Measurements from ENCODE around the gene AHCTF1. TPM values are rescaled to one million over a fixed set of nuclear protein-coding genes. Genes with fewer than 3 reads are reported as not detected.

AHCTF1 gene
- total and polyA plus RNA-seq, 2 donors (not counting 3 experiments of a cell fraction or from before 2014, with no cell fraction given), result 5.5 to 32.1 TPM

DNA sequence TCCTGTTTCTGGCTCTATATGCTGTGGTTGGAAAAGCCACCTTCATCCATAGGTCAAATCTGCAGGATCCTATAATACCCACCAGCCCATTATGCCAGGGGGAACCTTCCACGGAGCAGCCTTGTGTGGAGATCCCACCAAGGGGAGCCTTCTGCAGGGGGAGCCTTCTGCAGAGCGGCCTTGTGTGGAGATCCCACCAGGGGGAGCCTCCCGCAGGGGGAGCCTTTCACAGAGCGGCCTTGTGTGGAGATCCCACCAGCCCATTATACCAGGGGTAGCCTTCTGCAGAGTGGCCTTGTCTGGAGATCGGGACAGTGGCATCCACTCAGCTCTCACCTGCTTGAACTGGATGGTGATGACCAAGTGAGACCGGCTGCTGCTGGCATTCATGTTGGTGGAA is 122.3 kb downstream of the AHCTF1 start:
- no peak overlapping the region for H2AFZ ChIP-seq (ENCODE audit: low read depth, low read length)
- peaks cover 2% of the 10 kb centered on the region in 2 experiments for H3K27me3 ChIP-seq (ENCODE audit: control insufficient read depth in 2 of 2, insufficient read depth in 2 of 2, low read length in 2 of 2)
- no peak overlapping the region for H3K27ac ChIP-seq (ENCODE audit: insufficient read depth, low read depth, low read length)
- no peak overlapping the region for H3K9ac ChIP-seq (replicated peaks; ENCODE audit: extremely low read depth, insufficient read depth, low read length)
- H3K9me3 ChIP-seq (replicated peaks; ENCODE audit: control insufficient read depth, insufficient read depth, low read length), result no peaks in the 10 kb centered on the region
- no peak for TF ChIP-seq POLR2AphosphoS5 (IDR thresholded peaks at IDR 0.05; ENCODE audit: insufficient read depth, low read depth, low read length)
- TF ChIP-seq, protein P1, sequence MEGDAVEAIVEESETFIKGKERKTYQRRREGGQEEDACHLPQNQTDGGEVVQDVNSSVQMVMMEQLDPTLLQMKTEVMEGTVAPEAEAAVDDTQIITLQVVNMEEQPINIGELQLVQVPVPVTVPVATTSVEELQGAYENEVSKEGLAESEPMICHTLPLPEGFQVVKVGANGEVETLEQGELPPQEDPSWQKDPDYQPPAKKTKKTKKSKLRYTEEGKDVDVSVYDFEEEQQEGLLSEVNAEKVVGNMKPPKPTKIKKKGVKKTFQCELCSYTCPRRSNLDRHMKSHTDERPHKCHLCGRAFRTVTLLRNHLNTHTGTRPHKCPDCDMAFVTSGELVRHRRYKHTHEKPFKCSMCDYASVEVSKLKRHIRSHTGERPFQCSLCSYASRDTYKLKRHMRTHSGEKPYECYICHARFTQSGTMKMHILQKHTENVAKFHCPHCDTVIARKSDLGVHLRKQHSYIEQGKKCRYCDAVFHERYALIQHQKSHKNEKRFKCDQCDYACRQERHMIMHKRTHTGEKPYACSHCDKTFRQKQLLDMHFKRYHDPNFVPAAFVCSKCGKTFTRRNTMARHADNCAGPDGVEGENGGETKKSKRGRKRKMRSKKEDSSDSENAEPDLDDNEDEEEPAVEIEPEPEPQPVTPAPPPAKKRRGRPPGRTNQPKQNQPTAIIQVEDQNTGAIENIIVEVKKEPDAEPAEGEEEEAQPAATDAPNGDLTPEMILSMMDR (IDR thresholded peaks at IDR 0.05; ENCODE audit: extremely low read depth in 1 of 2, insufficient read depth in 1 of 2, low read depth in 1 of 2, low read length in 2 of 2), result peak in 1 of 2 donors; percentile 16
- dilution Hi-C loops (cut with MboI; ENCODE audit: extremely low pct_ligation_motif_present, low sequenced_read_pairs) (no loop called here), intact Hi-C loops (cut with micrococcal nuclease) (loop anchor here (1.0 kb wide), 1 partner anchor 162 kb away; no protein-coding TSS in a partner anchor)
- H3K79me2 ChIP-seq (ENCODE audit: control insufficient read depth, insufficient read depth, low read length), result no peaks in the 10 kb centered on the region
- CTCF ChIA-PET, result interaction anchor here (1.8 kb wide), 1 partner anchor 162 kb away, joined by 5 read pairs; no protein-coding TSS in a partner anchor
- no peak overlapping the region for H3K4me3 ChIP-seq (replicated peaks in 1 of 3; ENCODE audit: insufficient read depth in 1 of 3, low read depth in 1 of 3, low read length in 3 of 3)
- DNase-seq (ENCODE audit: low read depth, low spot score) (no peak), FAIRE-seq (no peak)
- no peak overlapping the region for H3K4me2 ChIP-seq (ENCODE audit: insufficient read depth, low read length)
- BruUV-seq (replicated peaks), result no TSS peak
- no peaks in the 10 kb centered on the region for H3K9me1 ChIP-seq (replicated peaks; ENCODE audit: control insufficient read depth, extremely low read depth, insufficient read depth, low read length)
- POLR2A ChIA-PET, result no interaction called here
- no peaks in the 10 kb centered on the region for H3K36me3 ChIP-seq (ENCODE audit: control insufficient read depth in 2 of 2, extremely low read depth in 1 of 2, insufficient read depth in 2 of 2, low read length in 2 of 2)
- H4K20me1 ChIP-seq (replicated peaks; ENCODE audit: control insufficient read depth, extremely low read depth, insufficient read depth, low read length), result no peaks in the 10 kb centered on the region
- H3K4me1 ChIP-seq (ENCODE audit: control insufficient read depth, extremely low read depth, insufficient read depth, low read length), result no peaks in the 10 kb centered on the region

DNA sequence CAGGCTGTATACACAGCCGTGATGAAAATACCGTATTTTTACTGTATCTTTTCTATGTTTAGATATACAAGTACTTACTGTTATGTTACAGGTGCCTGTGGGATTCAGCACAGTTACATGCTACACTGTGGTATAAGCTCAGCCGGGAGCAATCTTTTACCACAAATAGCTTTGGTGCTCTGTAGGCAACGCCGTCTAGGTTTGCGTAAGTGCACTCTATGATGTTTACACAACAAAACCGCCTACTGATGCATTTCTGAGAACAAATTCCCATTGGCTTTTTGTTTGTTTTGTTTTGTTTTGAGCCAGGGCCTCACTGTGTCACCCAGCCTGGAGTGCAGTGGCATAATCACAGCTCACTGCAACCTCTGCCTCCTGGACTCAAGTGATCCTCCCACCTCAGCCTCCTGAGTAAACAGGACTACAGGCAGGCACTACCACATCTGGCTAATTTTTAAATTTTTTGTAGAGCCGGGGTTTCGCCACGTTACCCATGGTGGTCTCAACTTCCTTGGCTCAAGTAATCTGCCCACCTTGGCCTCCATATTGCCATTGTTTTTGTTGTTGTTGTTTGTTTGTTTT is 126.5 kb downstream of the AHCTF1 start:
- H3K9me3 ChIP-seq (replicated peaks; ENCODE audit: control insufficient read depth, insufficient read depth, low read length), result no peaks in the 10 kb centered on the region
- H2AFZ ChIP-seq (ENCODE audit: low read depth, low read length), result no peak overlapping the region
- CTCF ChIA-PET, result no interaction called here
- H3K36me3 ChIP-seq (ENCODE audit: control insufficient read depth in 2 of 2, extremely low read depth in 1 of 2, insufficient read depth in 2 of 2, low read length in 2 of 2), result no peaks in the 10 kb centered on the region
- dilution Hi-C loops (cut with MboI; ENCODE audit: extremely low pct_ligation_motif_present, low sequenced_read_pairs) (no loop called here), intact Hi-C loops (cut with micrococcal nuclease) (no loop called here)
- H3K9me1 ChIP-seq (replicated peaks; ENCODE audit: control insufficient read depth, extremely low read depth, insufficient read depth, low read length), result no peaks in the 10 kb centered on the region
- BruUV-seq (replicated peaks), result no TSS peak
- H3K9ac ChIP-seq (replicated peaks; ENCODE audit: extremely low read depth, insufficient read depth, low read length), result no peak overlapping the region
- no peaks in the 10 kb centered on the region for H4K20me1 ChIP-seq (replicated peaks; ENCODE audit: control insufficient read depth, extremely low read depth, insufficient read depth, low read length)
- DNase-seq (ENCODE audit: low read depth, low spot score) (no peak), FAIRE-seq (no peak)
- peaks cover 2% of the 10 kb centered on the region in 2 experiments for H3K27me3 ChIP-seq (ENCODE audit: control insufficient read depth in 2 of 2, insufficient read depth in 2 of 2, low read length in 2 of 2)
- no peaks in the 10 kb centered on the region for H3K79me2 ChIP-seq (ENCODE audit: control insufficient read depth, insufficient read depth, low read length)
- H3K4me3 ChIP-seq (replicated peaks in 1 of 3; ENCODE audit: insufficient read depth in 1 of 3, low read depth in 1 of 3, low read length in 3 of 3), result no peak overlapping the region
- no peak overlapping the region for H3K27ac ChIP-seq (ENCODE audit: insufficient read depth, low read depth, low read length)
- TF ChIP-seq POLR2AphosphoS5 (IDR thresholded peaks at IDR 0.05; ENCODE audit: insufficient read depth, low read depth, low read length), result no peak
- no peak for TF ChIP-seq GATA2 (IDR thresholded peaks at IDR 0.05; ENCODE audit: insufficient read depth, insufficient read length, low read depth, low read length)
- no peak for TF ChIP-seq JUN (IDR thresholded peaks at IDR 0.05; ENCODE audit: borderline replicate concordance, insufficient read depth, insufficient read length, low read depth)
- TF ChIP-seq EZH2 (IDR thresholded peaks at IDR 0.05; ENCODE audit: borderline replicate concordance, low read depth, low read length, severe bottlenecking), result no peak
- TF ChIP-seq FOS (IDR thresholded peaks at IDR 0.05; ENCODE audit: borderline replicate concordance, insufficient read depth, low read length), result no peak
- TF ChIP-seq, protein P2, sequence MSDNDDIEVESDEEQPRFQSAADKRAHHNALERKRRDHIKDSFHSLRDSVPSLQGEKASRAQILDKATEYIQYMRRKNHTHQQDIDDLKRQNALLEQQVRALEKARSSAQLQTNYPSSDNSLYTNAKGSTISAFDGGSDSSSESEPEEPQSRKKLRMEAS (IDR thresholded peaks at IDR 0.05; ENCODE audit: insufficient read depth, insufficient read length), result no peak
- no peak for TF ChIP-seq POLR2A (IDR thresholded peaks at IDR 0.05; ENCODE audit: low read depth, low read length)
- TF ChIP-seq MYC (IDR thresholded peaks at IDR 0.05; ENCODE audit: low read depth, low read length), result no peak
- TF ChIP-seq, protein P1 (IDR thresholded peaks at IDR 0.05; ENCODE audit: extremely low read depth in 1 of 2, insufficient read depth in 1 of 2, low read depth in 1 of 2, low read length in 2 of 2), result no peak
- H3K4me1 ChIP-seq (ENCODE audit: control insufficient read depth, extremely low read depth, insufficient read depth, low read length), result no peaks in the 10 kb centered on the region
- no peak overlapping the region for H3K4me2 ChIP-seq (ENCODE audit: insufficient read depth, low read length)
- POLR2A ChIA-PET, result no interaction called here

All from endothelial cell of umbilical vein (primary cell).